C4-2B (cell line): ENCODE measurements around the gene ARPIN.

ENCODE experiments used
- H3K27ac ChIP-seq: fragments of 450-650 bp; 2 replicates; pipeline ENCODE4 v1.5.1; 2017
- CTCF ChIP-seq: fragments of 450-650 bp; conservative IDR thresholded peaks from 2 replicates; pipeline ENCODE4 v1.5.1; 2017; ENCODE audit warnings: mild to moderate bottlenecking
- ZFX ChIP-seq: fragments of 450-650 bp; IDR thresholded peaks from 2 replicates; pipeline ENCODE4 v1.6.1; 2017

Gene ARPIN

GRCh38 chr15:89848970-89849292 is 63.8 kb downstream of the ARPIN start:
- TF ChIP-seq CTCF (no peak), ZFX (no peak)
- no peak overlapping the region for H3K27ac ChIP-seq

- H3K27ac ChIP-seq: no peak overlapping the region
- TF ChIP-seq ZFX (no peak), CTCF (no peak)
Measured at GRCh38 chr15:89847101-89847500, 65.7 kb downstream of the ARPIN start.

GRCh38 chr15:89845305-89845893 is 67.4 kb downstream of the ARPIN start:
- no peak overlapping the region for H3K27ac ChIP-seq
- TF ChIP-seq CTCF (no peak), ZFX (no peak)
